ENCODE results near the gene RRAGB. TPM values are rescaled to one million over a fixed set of nuclear protein-coding genes. Genes with fewer than 3 reads are reported as not detected.
A peak's percentile ranks its signal among the peaks of the same experiment; 100 is the strongest.
"Not testable (repeated sequence)": the region's sequence is repeated elsewhere in the genome, so short reads cannot be mapped to it uniquely, and the experiment has no call there.

The RRAGB gene
- 9.6 and 10.4 TPM in 2 replicates for total RNA-seq (2014; rRNA removed; shearing (Covaris generic))
- 11.9 and 13.2 TPM in 2 replicates for total RNA-seq (2022)
- Bru-seq, nascent RNA = percentile 66 among the genes with signal in this experiment
- BruChase-seq, experiment 1, labeled RNA remaining after a 6-hour chase = percentile 68 among the genes with signal in this experiment
- BruChase-seq, experiment 2, labeled RNA remaining after a 2-hour chase = percentile 73 among the genes with signal in this experiment
- long read RNA-seq, transcript RRAGB-202 (10 exons, 2,061 nt) = major isoform, 6 of 23 reads
- long read RNA-seq, partial matches to known transcripts = 9 of 23 reads
- long read RNA-seq, other reads (novel, unspliced or antisense) = 8 of 23 reads

GRCh38 chrX:55717521-55718497 lies at the start of gene RRAGB:
RRAGB (plus strand) TSS chrX:55717749; CDS start chrX:55718328, 579 bp downstream.
- peak within 1 kb of the TSS; percentile 95 for H3K4me2 ChIP-seq (ENCODE audit: low read length)
- POLR2A ChIA-PET = interaction anchor here (1.2 to 1.3 kb wide), 2 partner anchors 46 to 266 kb away, joined by 3 to 4 read pairs; partner anchors contain the start of gene MAGEH1
- H3K79me2 ChIP-seq (ENCODE audit: insufficient read depth, low read depth, low read length) = peaks cover 10% of the 10 kb centered on the region; the same call in 1 of the 2 replicates
- no peaks in the 10 kb centered on the region for H3K9me2 ChIP-seq (ENCODE audit: insufficient read depth, low read length)
- no peaks in the 10 kb centered on the region for H4K20me1 ChIP-seq (ENCODE audit: insufficient read depth, low read length)
- CTCF ChIA-PET (ENCODE audit: unreplicated experiment) = no interaction called here
- no peaks in the 10 kb centered on the region for H3K9me3 ChIP-seq (ENCODE audit: low read length)
- H3K4me1 ChIP-seq (ENCODE audit: insufficient read depth, low read length, poor library complexity, severe bottlenecking) = peaks cover 10% of the 10 kb centered on the region
- peak within 1 kb of the TSS; percentile 66 for H3K27ac ChIP-seq (ENCODE audit: low read depth, low read length, poor library complexity, severe bottlenecking)
- intact Hi-C loops (cut with micrococcal nuclease; ENCODE audit: unreplicated experiment) = loop anchor here (10.0 kb wide), 1 partner anchor 847 kb away; the partner anchor contains the start of gene UBQLN2
- TF ChIP-seq EZH2phosphoT487 (IDR thresholded peaks at IDR 0.05; ENCODE audit: borderline replicate concordance, low read depth, low read length) (no peak), CTCF (conservative IDR thresholded peaks at IDR 0.05; ENCODE audit: low read length) (peak; percentile 83)
- TSS peak; percentile 80 for BruUV-seq (replicated peaks)
- peak within 1 kb of the TSS; percentile 91 for H2AFZ ChIP-seq (ENCODE audit: low read length)
- peak within 1 kb of the TSS; percentile 85 for H3K4me3 ChIP-seq (ENCODE audit: low read depth, low read length, poor library complexity, severe bottlenecking)
- DNase-seq (ENCODE audit: low spot score) = peak; percentile 94
- H3K36me3 ChIP-seq (ENCODE audit: insufficient read depth, low read length) = peaks cover 17% of the 10 kb centered on the region

- H3K4me1 ChIP-seq (ENCODE audit: insufficient read depth, low read length, poor library complexity, severe bottlenecking) = no peaks in the 10 kb centered on the region
- intact Hi-C loops (cut with micrococcal nuclease; ENCODE audit: unreplicated experiment) = no loop called here
- H3K4me2 ChIP-seq (ENCODE audit: low read length) = no peak overlapping the region
- H3K79me2 ChIP-seq (ENCODE audit: insufficient read depth, low read depth, low read length) = no peaks in the 10 kb centered on the region
- no peaks in the 10 kb centered on the region for H3K36me3 ChIP-seq (ENCODE audit: insufficient read depth, low read length)
- no peaks in the 10 kb centered on the region for H3K9me2 ChIP-seq (ENCODE audit: insufficient read depth, low read length)
- ChIA-PET CTCF (ENCODE audit: unreplicated experiment) (no interaction called here), POLR2A (no interaction called here)
- H3K27ac ChIP-seq (ENCODE audit: low read depth, low read length, poor library complexity, severe bottlenecking) = no peak overlapping the region
- H3K9me3 ChIP-seq (ENCODE audit: low read length) = no peaks in the 10 kb centered on the region
- no TSS peak for BruUV-seq (replicated peaks)
- DNase-seq (ENCODE audit: low spot score) = no peak
- TF ChIP-seq EZH2phosphoT487 (IDR thresholded peaks at IDR 0.05; ENCODE audit: borderline replicate concordance, low read depth, low read length) = no peak
- TF ChIP-seq CTCF (conservative IDR thresholded peaks at IDR 0.05; ENCODE audit: low read length) = no peak
- no peak overlapping the region for H3K4me3 ChIP-seq (ENCODE audit: low read depth, low read length, poor library complexity, severe bottlenecking)
- no peaks in the 10 kb centered on the region for H4K20me1 ChIP-seq (ENCODE audit: insufficient read depth, low read length)
- H2AFZ ChIP-seq (ENCODE audit: low read length) = no peak overlapping the region
These were observed 49.5 kb upstream of the RRAGB start for GRCh38 chrX:55668084-55668483.

GRCh38 chrX:55688579-55688978 lies 29.0 kb upstream of the RRAGB start:
- BruUV-seq (replicated peaks); H3K27ac ChIP-seq (ENCODE audit: low read depth, low read length, poor library complexity, severe bottlenecking); H3K4me2 ChIP-seq (ENCODE audit: low read length); H2AFZ ChIP-seq (ENCODE audit: low read length); POLR2A ChIA-PET; H3K9me2 ChIP-seq (ENCODE audit: insufficient read depth, low read length); H3K79me2 ChIP-seq (ENCODE audit: insufficient read depth, low read depth, low read length); CTCF ChIA-PET (ENCODE audit: unreplicated experiment); H3K9me3 ChIP-seq (ENCODE audit: low read length); H4K20me1 ChIP-seq (ENCODE audit: insufficient read depth, low read length); H3K36me3 ChIP-seq (ENCODE audit: insufficient read depth, low read length); DNase-seq (ENCODE audit: low spot score); intact Hi-C loops (cut with micrococcal nuclease; ENCODE audit: unreplicated experiment); H3K4me3 ChIP-seq (ENCODE audit: low read depth, low read length, poor library complexity, severe bottlenecking); H3K4me1 ChIP-seq (ENCODE audit: insufficient read depth, low read length, poor library complexity, severe bottlenecking): not testable (repeated sequence)
